HG03439 (cell line): Measurements from ENCODE around the gene WFS1.

Experiments
- ATAC-seq: cut with Tn5 transposase; IDR thresholded peaks from one replicate; pipeline ENCODE4 v1.9.1; 2021; ENCODE audit warnings: mild to moderate bottlenecking, moderate library complexity; ENCODE audit not compliant: unreplicated experiment

The WFS1 gene

DNA sequence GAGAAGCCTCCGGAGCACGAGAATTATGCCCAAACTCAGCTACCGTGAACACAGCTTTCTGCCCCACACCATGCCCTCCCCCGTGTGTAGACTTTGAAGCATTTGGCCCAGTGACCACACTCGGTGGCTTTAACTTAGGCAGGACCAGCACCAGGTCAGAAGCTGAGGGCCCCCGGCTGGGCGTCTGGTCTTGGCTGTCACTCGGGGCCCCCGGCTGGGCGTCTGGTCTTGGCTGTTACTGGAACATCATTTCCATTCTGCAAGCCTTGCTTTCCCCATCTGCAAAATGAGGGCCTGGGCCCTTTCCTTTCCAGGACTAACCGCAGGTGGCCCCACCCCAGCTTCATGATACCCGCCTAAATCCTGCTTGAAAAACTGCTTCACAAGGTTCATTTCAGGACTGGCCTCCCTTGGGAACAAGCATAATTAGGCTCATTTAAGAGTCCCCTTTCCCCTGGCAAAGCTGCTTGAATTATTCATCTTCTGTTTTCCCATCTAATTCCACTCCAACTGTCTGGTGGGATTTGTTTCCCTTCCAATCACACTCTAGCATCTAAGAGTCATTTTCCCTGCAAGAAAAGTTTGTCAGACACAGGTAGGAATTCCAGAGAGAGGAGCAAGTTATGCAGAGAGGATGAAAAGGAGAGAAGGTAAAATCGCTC is 82.5 kb downstream of the WFS1 start:
- no peak for ATAC-seq
